KMS-11 (cell line): ENCODE results near the gene NFIB.

ENCODE experiments used
- H2AFZ ChIP-seq: fragments of 200-600 bp; sonication (generic); 2 replicates; pipeline ENCODE4 v1.6.1; 2016; ENCODE audit warnings: antibody characterized with exemption, mixed run types, low read depth
- H3K27ac ChIP-seq: fragments of 200-600 bp; sonication (generic); 2 replicates; pipeline ENCODE4 v1.6.1; 2016; ENCODE audit warnings: mild to moderate bottlenecking, mixed run types
- H3K27me3 ChIP-seq: fragments of 200-600 bp; sonication (generic); 2 replicates; pipeline ENCODE4 v1.6.1; 2017; ENCODE audit warnings: mild to moderate bottlenecking, low read depth, mixed run types, moderate library complexity; ENCODE audit not compliant: insufficient read depth
- H3K36me3 ChIP-seq: fragments of 200-600 bp; sonication (generic); 2 replicates; pipeline ENCODE4 v1.6.1; 2017; ENCODE audit warnings: mild to moderate bottlenecking, mixed run types; ENCODE audit not compliant: insufficient read depth
- H3K4me1 ChIP-seq: fragments of 200-600 bp; sonication (generic); 2 replicates; pipeline ENCODE4 v1.6.1; 2016; ENCODE audit warnings: mild to moderate bottlenecking, low read depth, mixed run types; ENCODE audit not compliant: poor library complexity, severe bottlenecking
- H3K4me2 ChIP-seq: fragments of 200-600 bp; sonication (generic); 2 replicates; pipeline ENCODE4 v1.7.0; 2016; ENCODE audit warnings: mild to moderate bottlenecking, mixed run types
- H3K4me3 ChIP-seq: fragments of 200-600 bp; sonication (generic); IDR thresholded peaks from 2 replicates; pipeline ENCODE4 v1.6.1; 2017; ENCODE audit warnings: low read depth, low read length, mixed read lengths; ENCODE audit not compliant: insufficient read depth
- H3K79me2 ChIP-seq: fragments of 200-600 bp; sonication (generic); 2 replicates; pipeline ENCODE4 v1.6.1; 2016; ENCODE audit warnings: low read depth, mixed run types; ENCODE audit not compliant: insufficient read depth
- H3K9ac ChIP-seq: fragments of 200-600 bp; sonication (generic); 2 replicates; pipeline ENCODE4 v1.6.1; 2016; ENCODE audit warnings: mild to moderate bottlenecking, mixed run types
- H4K20me1 ChIP-seq: fragments of 200-600 bp; sonication (generic); 2 replicates; pipeline ENCODE4 v1.6.1; 2016; ENCODE audit warnings: mild to moderate bottlenecking, mixed run types; ENCODE audit not compliant: insufficient read depth
- CTCF ChIP-seq: fragments of 200-600 bp; sonication (generic); conservative IDR thresholded peaks from 2 replicates; pipeline ENCODE4 v1.6.1; 2017; ENCODE audit warnings: low read depth, mild to moderate bottlenecking, antibody characterized with exemption, low read length, moderate library complexity, mixed read lengths

NFIB gene

GRCh38 chr9:14301006-14301405, 12.9 kb downstream of the NFIB start:
- Histone ChIP-seq H3K4me3 (no peak overlapping the region), H3K4me1 (no peaks in the 10 kb centered on the region), H4K20me1 (no peaks in the 10 kb centered on the region), H3K36me3 (no peaks in the 10 kb centered on the region), H3K79me2 (no peaks in the 10 kb centered on the region), H3K4me2 (no peak overlapping the region), H2AFZ (no peak overlapping the region), H3K27ac (no peak overlapping the region), H3K9ac (no peak overlapping the region), H3K27me3 (no peaks in the 10 kb centered on the region)
- TF ChIP-seq CTCF, result no peak

GRCh38 chr9:14300588-14300987, 13.4 kb downstream of the NFIB start:
- no peak overlapping the region for H3K27ac ChIP-seq
- no peak overlapping the region for H3K9ac ChIP-seq
- H4K20me1 ChIP-seq, result no peaks in the 10 kb centered on the region
- H3K4me2 ChIP-seq, result no peak overlapping the region
- H3K79me2 ChIP-seq, result no peaks in the 10 kb centered on the region
- H3K27me3 ChIP-seq, result no peaks in the 10 kb centered on the region
- TF ChIP-seq CTCF, result no peak
- no peak overlapping the region for H3K4me3 ChIP-seq
- no peak overlapping the region for H2AFZ ChIP-seq
- no peaks in the 10 kb centered on the region for H3K4me1 ChIP-seq
- H3K36me3 ChIP-seq, result no peaks in the 10 kb centered on the region

GRCh38 chr9:14300040-14300439, 13.9 kb downstream of the NFIB start:
- Histone ChIP-seq H2AFZ (no peak overlapping the region), H3K27me3 (no peaks in the 10 kb centered on the region), H3K27ac (no peak overlapping the region), H3K36me3 (no peaks in the 10 kb centered on the region), H3K9ac (no peak overlapping the region), H3K79me2 (no peaks in the 10 kb centered on the region), H3K4me2 (no peak overlapping the region), H3K4me1 (no peaks in the 10 kb centered on the region), H3K4me3 (no peak overlapping the region), H4K20me1 (no peaks in the 10 kb centered on the region)
- no peak for TF ChIP-seq CTCF

- H3K4me1 ChIP-seq, result no peaks in the 10 kb centered on the region
- no peak overlapping the region for H3K4me2 ChIP-seq
- H3K27ac ChIP-seq, result no peak overlapping the region
- no peak overlapping the region for H3K9ac ChIP-seq
- H2AFZ ChIP-seq, result no peak overlapping the region
- TF ChIP-seq CTCF, result no peak
- H3K36me3 ChIP-seq, result no peaks in the 10 kb centered on the region
- no peaks in the 10 kb centered on the region for H3K27me3 ChIP-seq
- H3K79me2 ChIP-seq, result no peaks in the 10 kb centered on the region
- no peak overlapping the region for H3K4me3 ChIP-seq
- no peaks in the 10 kb centered on the region for H4K20me1 ChIP-seq
Observed at GRCh38 chr9:14298601-14299022, 15.3 kb downstream of the NFIB start.
